WTC11 (cell line): ENCODE results near the gene LRTM2. TPM values are rescaled to one million over a fixed set of nuclear protein-coding genes. Genes with fewer than 3 reads are reported as not detected.

Experiments
- ATAC-seq: fragments of 200-7000 bp; cut with Tn5 transposase; 2 replicates; pipeline ENCODE4 v1.10.0; 2021; ENCODE audit warnings: mild to moderate bottlenecking, moderate library complexity
- CTCF ChIA-PET: fragments of 300-600 bp; sonication (Branson Sonifier 250); formaldehyde crosslinking; loops from one replicate; lab custom pipeline; 2021; ENCODE audit warnings: antibody characterized with exemption; lab: Charles Lee
- POLR2A ChIA-PET: fragments of 350-600 bp; sonication (Branson Sonifier 250); formaldehyde crosslinking; loops from one replicate; lab custom pipeline; 2021; ENCODE audit warnings: antibody characterized with exemption; lab: Charles Lee
- DNase-seq: peaks from one replicate; pipeline ENCODE4 v3.0.0; 2021; ENCODE audit warnings: low spot score
- H3K27ac Mint-ChIP-seq: 2 replicates; pipeline ENCODE4 v1.8.0; 2021; ENCODE audit warnings: mixed read lengths
- H3K27me3 Mint-ChIP-seq: 2 replicates; pipeline ENCODE4 v1.8.0; 2021; ENCODE audit warnings: low read depth, mild to moderate bottlenecking, moderate library complexity, mixed read lengths
- H3K36me3 Mint-ChIP-seq: 2 replicates; pipeline ENCODE4 v1.8.0; 2021; ENCODE audit warnings: mixed read lengths
- H3K4me1 Mint-ChIP-seq: 2 replicates; pipeline ENCODE4 v1.8.0; 2022; ENCODE audit warnings: mixed read lengths
- H3K4me3 Mint-ChIP-seq: 2 replicates; pipeline ENCODE4 v1.8.0; 2021; ENCODE audit warnings: mild to moderate bottlenecking, moderate library complexity, mixed read lengths
- H3K9me3 Mint-ChIP-seq: 2 replicates; pipeline ENCODE4 v1.8.0; 2021; ENCODE audit warnings: mixed read lengths
- AR ChIP-seq: fragments of 250-450 bp; sonication (Bioruptor Pico); IDR thresholded peaks from 2 replicates; pipeline ENCODE4 v1.9.0; 2021; ENCODE audit warnings: mild to moderate bottlenecking
- ARID4B ChIP-seq: sonication (generic); formaldehyde crosslinking; IDR thresholded peaks from 2 replicates; pipeline ENCODE4 v1.8.0; 2023; ENCODE audit warnings: missing genetic modification reagents, mild to moderate bottlenecking, borderline replicate concordance
- ATF2 ChIP-seq: sonication (generic); formaldehyde crosslinking; IDR thresholded peaks from 2 replicates; pipeline ENCODE4 v1.8.1; 2022; ENCODE audit warnings: low read depth, missing genetic modification reagents, borderline replicate concordance
- FOXJ3 ChIP-seq: sonication (generic); formaldehyde crosslinking; IDR thresholded peaks from 2 replicates; pipeline ENCODE4 v1.9.0; 2021; ENCODE audit warnings: missing genetic modification reagents, mild to moderate bottlenecking, borderline replicate concordance
- HMGXB4 ChIP-seq: sonication (generic); formaldehyde crosslinking; IDR thresholded peaks from 2 replicates; pipeline ENCODE4 v1.8.1; 2023; ENCODE audit warnings: mild to moderate bottlenecking, moderate library complexity, missing genetic modification reagents
- SOX15 ChIP-seq: fragments of 250-450 bp; sonication (Bioruptor Pico); IDR thresholded peaks from 2 replicates; pipeline ENCODE4 v1.9.0; 2021; ENCODE audit warnings: mild to moderate bottlenecking
- TEAD4 ChIP-seq: sonication (generic); formaldehyde crosslinking; IDR thresholded peaks from 2 replicates; pipeline ENCODE4 v1.8.0; 2022; ENCODE audit warnings: mild to moderate bottlenecking, missing genetic modification reagents
- ZBTB21 ChIP-seq: sonication (generic); formaldehyde crosslinking; IDR thresholded peaks from 2 replicates; pipeline ENCODE4 v1.8.1; 2023; ENCODE audit warnings: mild to moderate bottlenecking, missing genetic modification reagents, borderline replicate concordance
- ZNF121 ChIP-seq: sonication (generic); formaldehyde crosslinking; IDR thresholded peaks from 2 replicates; pipeline ENCODE4 v1.8.0; 2023; ENCODE audit warnings: missing genetic modification reagents
- ZNF532 ChIP-seq: fragments of 250-450 bp; sonication (Bioruptor Pico); IDR thresholded peaks from 2 replicates; pipeline ENCODE4 v1.9.0; 2021; ENCODE audit warnings: mild to moderate bottlenecking, borderline replicate concordance
- total RNA-seq: library from RNA; stranded (reverse); gene quantifications from 3 replicates; pipeline ENCODE4 v1.2.3, GENCODE V29; 2021

The LRTM2 gene
- total RNA-seq, 1 experiment from 2014 or later, result 0.66 TPM

- Mint-ChIP-seq H3K27me3 (peaks cover 5% of the 10 kb centered on the region), H3K4me3 (no peak overlapping the region), H3K36me3 (peaks cover 17% of the 10 kb centered on the region), H3K27ac (no peak overlapping the region), H3K4me1 (no peaks in the 10 kb centered on the region), H3K9me3 (peaks cover 35% of the 10 kb centered on the region)
- TF ChIP-seq ZBTB21 (CRISPR knock-in tag) (no peak), SOX15 (CRISPR knock-in tag) (no peak), FOXJ3 (CRISPR knock-in tag) (no peak), AR (CRISPR knock-in tag) (no peak), ZNF532 (no peak), ARID4B (CRISPR knock-in tag) (no peak), HMGXB4 (CRISPR knock-in tag) (no peak), ZNF121 (CRISPR knock-in tag) (no peak), ATF2 (CRISPR knock-in tag) (no peak), TEAD4 (no peak)
- POLR2A ChIA-PET, result no interaction called here
- ATAC-seq, result no peak
- DNase-seq, result no peak
- CTCF ChIA-PET, result interaction anchor here (0.8 kb wide), 1 partner anchor 82 kb away, joined by 3 read pairs; no protein-coding TSS in a partner anchor
Observed at GRCh38 chr12:1858456-1858855, 38.1 kb downstream of the LRTM2 start.
